ENCODE results near the gene ANOS1.

ANOS1 gene

DNA sequence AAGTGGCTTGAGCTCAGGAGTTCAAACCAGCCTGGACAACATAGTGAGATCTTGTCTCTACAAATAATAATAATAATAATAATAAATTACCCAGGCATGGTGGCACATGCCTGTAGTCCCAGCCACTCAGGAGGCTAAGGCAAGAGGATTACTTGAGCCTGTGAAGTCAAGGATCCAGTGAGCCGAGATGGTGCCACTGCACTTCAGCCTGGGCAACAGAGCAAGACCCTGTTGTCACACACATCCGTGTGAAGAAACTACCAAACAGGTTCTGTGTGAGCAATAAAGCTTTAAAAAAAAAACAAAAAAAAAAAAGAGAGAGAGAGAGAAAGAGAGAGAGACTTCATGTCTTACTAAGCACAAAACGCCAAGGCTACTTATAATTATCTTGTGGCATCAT is 42.5 kb downstream of the ANOS1 start:
- Histone ChIP-seq H3K9me3 (ENCODE audit: low read depth, low read length) (no peaks in the 10 kb centered on the region), H3K9ac (ENCODE audit: insufficient read length) (no peak overlapping the region), H3K27ac (no peak overlapping the region), H3K36me3 (ENCODE audit: insufficient read depth, low read length) (no peaks in the 10 kb centered on the region), H3K4me3 (no peak overlapping the region)
- TF ChIP-seq POLR2AphosphoS5 (IDR thresholded peaks at IDR 0.05; ENCODE audit: borderline replicate concordance, low read depth, low read length): no peak
- DNase-seq (ENCODE audit: low read depth, low spot score): no peak

DNA sequence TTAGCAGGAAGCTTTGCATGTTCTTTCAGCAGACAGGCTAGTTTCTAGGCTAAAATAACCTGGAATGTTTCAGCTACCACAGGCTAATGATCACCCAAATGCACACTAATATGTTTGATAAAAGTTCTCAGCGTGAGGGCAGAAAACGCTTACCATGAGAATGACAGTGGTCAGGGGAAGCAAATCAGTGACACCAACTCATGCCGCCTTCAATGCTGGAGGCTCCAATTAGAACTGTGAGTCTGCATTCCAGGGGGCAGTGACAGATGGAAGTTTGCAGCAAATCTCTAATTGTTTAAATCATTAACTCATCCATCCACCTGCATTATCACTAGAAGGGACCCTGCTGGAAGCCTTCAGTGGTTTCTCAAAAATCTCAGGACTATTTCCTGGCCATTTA is 43.2 kb downstream of the ANOS1 start:
- Histone ChIP-seq H3K36me3 (ENCODE audit: insufficient read depth, low read length) (no peaks in the 10 kb centered on the region), H3K9ac (ENCODE audit: insufficient read length) (no peak overlapping the region), H3K27ac (no peak overlapping the region), H3K4me3 (no peak overlapping the region), H3K9me3 (ENCODE audit: low read depth, low read length) (no peaks in the 10 kb centered on the region)
- no peak for TF ChIP-seq EZH2 (IDR thresholded peaks at IDR 0.05)
- TF ChIP-seq POLR2AphosphoS5 (IDR thresholded peaks at IDR 0.05; ENCODE audit: borderline replicate concordance, low read depth, low read length): no peak
- TF ChIP-seq FOXP2 (optimal IDR thresholded peaks at IDR 0.05; ENCODE audit: control extremely low read depth, extremely low read length, insufficient read depth): no peak
- no peak for DNase-seq (ENCODE audit: low read depth, low spot score)

DNA sequence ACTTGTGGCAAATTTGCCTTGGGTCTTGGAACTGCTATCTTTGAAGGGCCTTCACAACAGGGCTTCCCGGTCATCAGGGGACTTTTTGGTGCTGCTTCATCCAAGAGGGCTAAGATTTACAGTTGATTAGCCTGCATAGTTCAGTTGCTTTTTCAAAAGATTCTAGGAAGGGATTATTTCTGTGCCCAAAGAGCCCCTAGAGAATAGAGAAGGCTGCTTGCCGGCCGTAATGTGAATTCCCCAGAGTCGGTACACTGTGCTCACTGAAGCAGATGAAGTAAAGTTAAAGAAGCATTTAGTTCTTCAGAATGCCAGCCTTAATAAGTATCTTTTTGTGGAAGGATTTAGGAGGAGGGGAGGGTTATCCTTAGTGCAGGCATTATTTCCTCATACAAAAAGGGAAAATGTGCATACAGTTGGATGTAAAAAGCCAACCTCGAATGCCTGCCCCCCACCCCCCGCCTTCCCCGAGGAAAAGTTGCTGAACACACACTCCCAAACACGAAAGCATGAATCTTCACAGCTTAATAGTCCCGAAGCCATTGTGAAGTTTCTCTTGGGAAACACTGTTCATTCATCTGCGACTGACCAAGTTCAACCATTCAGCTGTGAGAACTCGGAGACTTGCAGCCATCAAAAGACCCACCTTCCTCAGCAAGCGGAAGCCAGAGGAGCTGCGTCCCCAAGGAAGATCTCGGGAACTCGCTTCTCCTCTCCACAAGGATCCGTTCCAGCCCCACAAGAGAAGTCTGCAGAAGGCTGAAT is 47.6 kb downstream of the ANOS1 start:
- H3K27ac ChIP-seq: no peak overlapping the region
- no peaks in the 10 kb centered on the region for H3K9me3 ChIP-seq (ENCODE audit: low read depth, low read length)
- H3K36me3 ChIP-seq (ENCODE audit: insufficient read depth, low read length): no peaks in the 10 kb centered on the region
- H3K9ac ChIP-seq (ENCODE audit: insufficient read length): no peak overlapping the region
- DNase-seq (ENCODE audit: low read depth, low spot score): no peak
- H3K4me3 ChIP-seq: no peak overlapping the region
- TF ChIP-seq EZH2 (IDR thresholded peaks at IDR 0.05) (no peak), FOXP2 (optimal IDR thresholded peaks at IDR 0.05; ENCODE audit: control extremely low read depth, extremely low read length, insufficient read depth) (no peak), POLR2AphosphoS5 (IDR thresholded peaks at IDR 0.05; ENCODE audit: borderline replicate concordance, low read depth, low read length) (no peak)

DNA sequence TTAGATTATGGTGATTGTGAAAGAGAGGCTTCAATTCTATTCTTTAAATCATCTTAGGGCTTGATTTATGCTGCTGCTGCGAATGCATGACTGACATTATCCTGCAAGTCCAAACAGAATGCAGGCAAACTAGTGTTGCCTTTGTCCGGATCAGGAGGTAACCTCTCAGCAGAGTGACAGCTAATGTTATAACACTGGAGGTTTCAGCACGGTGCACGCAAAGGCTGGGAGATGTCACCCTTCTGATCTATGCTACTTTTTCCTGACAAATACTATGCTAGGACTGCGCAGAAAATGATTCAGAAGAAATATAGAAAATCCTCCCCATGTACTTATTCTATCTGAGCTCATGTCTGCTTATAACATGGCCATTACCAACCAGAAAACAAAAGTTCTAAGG is 48.2 kb downstream of the ANOS1 start:
- H3K36me3 ChIP-seq (ENCODE audit: insufficient read depth, low read length): no peaks in the 10 kb centered on the region
- no peaks in the 10 kb centered on the region for H3K9me3 ChIP-seq (ENCODE audit: low read depth, low read length)
- TF ChIP-seq POLR2AphosphoS5 (IDR thresholded peaks at IDR 0.05; ENCODE audit: borderline replicate concordance, low read depth, low read length) (no peak), FOXP2 (optimal IDR thresholded peaks at IDR 0.05; ENCODE audit: control extremely low read depth, extremely low read length, insufficient read depth) (no peak), EZH2 (IDR thresholded peaks at IDR 0.05) (no peak)
- no peak overlapping the region for H3K9ac ChIP-seq (ENCODE audit: insufficient read length)
- H3K27ac ChIP-seq: no peak overlapping the region
- DNase-seq (ENCODE audit: low read depth, low spot score): no peak
- H3K4me3 ChIP-seq: no peak overlapping the region

DNA sequence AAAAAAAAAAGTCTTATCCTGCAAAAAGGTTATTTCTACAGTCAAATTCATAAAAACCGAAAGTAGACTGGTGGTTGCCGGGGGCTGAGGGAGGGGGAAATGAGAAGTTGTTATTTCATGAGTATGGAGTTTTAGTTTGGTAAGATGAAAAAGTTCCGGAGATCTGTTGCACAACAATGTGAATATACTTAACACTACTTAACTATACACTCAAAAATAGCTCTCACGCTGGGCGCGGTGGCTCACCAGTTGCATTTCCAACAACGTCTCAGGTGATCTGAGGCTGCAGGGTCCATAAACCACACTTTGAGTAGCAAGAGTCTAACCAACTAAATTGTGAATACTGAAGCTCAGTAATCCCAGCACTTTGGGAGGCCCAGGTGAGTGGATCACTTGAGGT is 52.4 kb downstream of the ANOS1 start:
- Histone ChIP-seq H3K9me3 (ENCODE audit: low read depth, low read length) (no peaks in the 10 kb centered on the region), H3K9ac (ENCODE audit: insufficient read length) (no peak overlapping the region), H3K27ac (no peak overlapping the region), H3K4me3 (no peak overlapping the region), H3K36me3 (ENCODE audit: insufficient read depth, low read length) (no peaks in the 10 kb centered on the region)
- DNase-seq (ENCODE audit: low read depth, low spot score): no peak
- TF ChIP-seq EZH2 (IDR thresholded peaks at IDR 0.05) (no peak), POLR2AphosphoS5 (IDR thresholded peaks at IDR 0.05; ENCODE audit: borderline replicate concordance, low read depth, low read length) (no peak), FOXP2 (optimal IDR thresholded peaks at IDR 0.05; ENCODE audit: control extremely low read depth, extremely low read length, insufficient read depth) (no peak)

DNA sequence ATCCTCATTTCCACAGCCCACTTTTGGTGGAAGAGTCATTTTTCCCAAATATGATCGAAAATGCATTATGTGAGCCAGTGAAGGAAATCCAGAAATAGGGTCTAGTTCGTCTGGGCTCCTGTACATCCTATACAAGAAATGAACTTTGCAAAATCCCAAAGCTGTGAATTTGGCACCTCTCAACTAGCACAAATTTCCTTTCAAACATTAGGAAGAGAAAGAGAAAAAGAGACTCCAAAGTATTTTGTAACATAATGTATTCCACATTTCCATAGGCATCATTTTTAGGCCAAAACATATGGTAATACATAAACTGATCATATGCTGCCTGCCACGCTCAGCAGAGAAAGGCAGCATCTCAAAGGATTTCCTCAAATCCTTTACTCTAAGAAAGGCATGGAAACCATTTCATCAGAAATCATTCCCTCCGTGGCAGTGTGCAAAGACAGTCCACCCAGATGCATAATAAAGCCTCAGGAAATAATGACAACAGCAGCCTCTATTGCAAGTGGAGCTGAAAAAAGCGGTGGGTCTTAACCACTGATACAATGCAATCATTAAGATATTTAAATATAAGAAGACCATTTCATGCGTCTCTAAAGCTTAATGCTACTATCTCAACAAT is 56.8 kb downstream of the ANOS1 start:
- Histone ChIP-seq H3K9ac (ENCODE audit: insufficient read length) (no peak overlapping the region), H3K27ac (no peak overlapping the region), H3K4me3 (no peak overlapping the region), H3K36me3 (ENCODE audit: insufficient read depth, low read length) (no peaks in the 10 kb centered on the region), H3K9me3 (ENCODE audit: low read depth, low read length) (no peaks in the 10 kb centered on the region)
- no peak for DNase-seq (ENCODE audit: low read depth, low spot score)
- TF ChIP-seq EZH2 (IDR thresholded peaks at IDR 0.05) (no peak), FOXP2 (optimal IDR thresholded peaks at IDR 0.05; ENCODE audit: control extremely low read depth, extremely low read length, insufficient read depth) (no peak), POLR2AphosphoS5 (IDR thresholded peaks at IDR 0.05; ENCODE audit: borderline replicate concordance, low read depth, low read length) (no peak)

DNA sequence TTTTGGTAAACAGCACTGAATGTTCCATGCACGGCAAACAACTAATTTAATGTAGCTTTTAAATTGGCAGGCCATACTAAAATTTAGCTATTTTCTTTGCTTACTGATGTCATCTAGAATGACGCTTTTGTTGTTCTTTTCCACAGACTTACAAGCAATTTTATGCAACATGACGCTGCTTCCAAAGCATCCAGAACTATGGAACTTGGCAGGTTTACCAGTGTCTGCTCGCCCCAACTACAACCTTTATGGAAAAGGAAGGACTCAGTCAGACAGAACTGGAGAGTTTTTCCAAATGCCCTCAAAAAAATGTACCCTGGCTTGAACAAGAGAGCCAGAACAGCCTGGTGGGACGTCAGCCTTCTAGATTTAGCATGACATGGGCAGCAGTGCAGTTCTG is 58.7 kb downstream of the ANOS1 start:
- H3K4me3 ChIP-seq: no peak overlapping the region
- no peak for DNase-seq (ENCODE audit: low read depth, low spot score)
- H3K9me3 ChIP-seq (ENCODE audit: low read depth, low read length): no peaks in the 10 kb centered on the region
- TF ChIP-seq FOXP2 (optimal IDR thresholded peaks at IDR 0.05; ENCODE audit: control extremely low read depth, extremely low read length, insufficient read depth) (no peak), POLR2AphosphoS5 (IDR thresholded peaks at IDR 0.05; ENCODE audit: borderline replicate concordance, low read depth, low read length) (no peak)
- no peak overlapping the region for H3K27ac ChIP-seq
- no peak overlapping the region for H3K9ac ChIP-seq (ENCODE audit: insufficient read length)
- no peaks in the 10 kb centered on the region for H3K36me3 ChIP-seq (ENCODE audit: insufficient read depth, low read length)

DNA sequence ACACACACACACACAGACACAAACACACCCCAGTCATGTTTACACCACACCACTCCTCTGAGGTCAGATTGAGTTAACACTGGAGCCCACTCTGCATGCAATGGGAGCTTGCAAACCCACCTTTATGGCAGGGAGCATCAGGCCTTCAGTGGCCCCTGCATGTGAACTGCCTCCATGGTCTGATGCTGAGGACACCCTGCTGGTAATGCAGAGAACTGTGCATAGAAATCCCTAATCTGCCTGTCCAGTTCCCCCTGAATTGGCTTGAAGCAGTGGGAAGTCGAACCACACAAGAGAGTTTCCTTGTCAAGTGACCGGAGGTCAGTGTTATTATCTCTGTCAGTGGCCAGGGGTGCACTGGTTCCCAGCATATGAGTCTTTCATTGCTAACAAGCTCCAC is 59.8 kb downstream of the ANOS1 start:
- H3K9ac ChIP-seq (ENCODE audit: insufficient read length): no peak overlapping the region
- TF ChIP-seq EZH2 (IDR thresholded peaks at IDR 0.05) (no peak), FOXP2 (optimal IDR thresholded peaks at IDR 0.05; ENCODE audit: control extremely low read depth, extremely low read length, insufficient read depth) (no peak), POLR2AphosphoS5 (IDR thresholded peaks at IDR 0.05; ENCODE audit: borderline replicate concordance, low read depth, low read length) (no peak)
- no peak overlapping the region for H3K4me3 ChIP-seq
- H3K27ac ChIP-seq: no peak overlapping the region
- DNase-seq (ENCODE audit: low read depth, low spot score): no peak
- no peaks in the 10 kb centered on the region for H3K9me3 ChIP-seq (ENCODE audit: low read depth, low read length)
- no peaks in the 10 kb centered on the region for H3K36me3 ChIP-seq (ENCODE audit: insufficient read depth, low read length)

DNA sequence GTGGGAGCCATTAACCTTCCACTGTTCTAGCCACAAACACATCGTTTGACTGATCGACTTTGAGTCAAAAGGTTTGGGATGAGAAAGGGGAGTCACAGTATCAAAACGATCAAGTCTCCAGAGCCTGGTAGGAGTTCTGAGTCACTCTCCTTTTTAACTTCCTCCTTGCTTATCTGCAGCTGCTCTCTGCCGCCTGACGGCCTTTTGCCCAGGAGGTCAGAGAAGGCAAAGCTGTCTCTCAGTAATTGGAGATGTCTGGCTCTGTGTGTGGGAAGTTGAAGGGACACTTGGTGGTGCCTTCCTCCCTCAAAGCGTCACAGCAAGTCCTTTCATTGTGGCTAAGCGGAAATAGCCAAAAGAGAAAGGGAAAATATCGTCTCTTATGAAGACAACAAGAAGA is 63.1 kb downstream of the ANOS1 start:
- no peak for DNase-seq (ENCODE audit: low read depth, low spot score)
- no peak overlapping the region for H3K4me3 ChIP-seq
- H3K36me3 ChIP-seq (ENCODE audit: insufficient read depth, low read length): no peaks in the 10 kb centered on the region
- H3K27ac ChIP-seq: no peak overlapping the region
- TF ChIP-seq FOXP2 (optimal IDR thresholded peaks at IDR 0.05; ENCODE audit: control extremely low read depth, extremely low read length, insufficient read depth): no peak
- TF ChIP-seq EZH2 (IDR thresholded peaks at IDR 0.05): no peak
- no peak for TF ChIP-seq POLR2AphosphoS5 (IDR thresholded peaks at IDR 0.05; ENCODE audit: borderline replicate concordance, low read depth, low read length)
- H3K9ac ChIP-seq (ENCODE audit: insufficient read length): no peak overlapping the region
- H3K9me3 ChIP-seq (ENCODE audit: low read depth, low read length): no peaks in the 10 kb centered on the region
